Stimulated activated effector memory CD8-positive, alpha-beta T cell treated with anti-CD3 and anti-CD28 coated beads, Interleukin-12 subunit alpha, Interleukin-12 subunit beta, amount 100 ng/mL, for 72 hours (primary cell): ENCODE results near the gene MRPS27.
A peak's percentile ranks its signal among the peaks of the same experiment; 100 is the strongest.
"Not testable (repeated sequence)": the region's sequence is repeated elsewhere in the genome, so short reads cannot be mapped to it uniquely, and the experiment has no call there.

ENCODE experiments used
- ATAC-seq: fragments of 150-1000 bp; cut with Tn5 transposase; 2 replicates; pipeline ENCODE4 v1.10.0; 2021
- DNase-seq, 2 donors: peaks; one replicate each; pipeline ENCODE4 v3.0.0; 2021 to 2022; ENCODE audit warnings: low spot score in 2 of 2
- H3K27ac Mint-ChIP-seq: one replicate; pipeline ENCODE4 v1.8.0; 2022; ENCODE audit warnings: mild to moderate bottlenecking, mixed read lengths
- H3K36me3 Mint-ChIP-seq: one replicate; pipeline ENCODE4 v1.8.0; 2022; ENCODE audit warnings: mild to moderate bottlenecking, mixed read lengths
- H3K4me1 Mint-ChIP-seq: one replicate; pipeline ENCODE4 v1.8.0; 2022; ENCODE audit warnings: mixed read lengths
- H3K4me3 Mint-ChIP-seq: one replicate; pipeline ENCODE4 v1.8.0; 2022; ENCODE audit warnings: mild to moderate bottlenecking, mixed read lengths
- H3K9me3 Mint-ChIP-seq: one replicate; pipeline ENCODE4 v1.8.0; 2022; ENCODE audit warnings: mixed read lengths

The MRPS27 gene

DNA sequence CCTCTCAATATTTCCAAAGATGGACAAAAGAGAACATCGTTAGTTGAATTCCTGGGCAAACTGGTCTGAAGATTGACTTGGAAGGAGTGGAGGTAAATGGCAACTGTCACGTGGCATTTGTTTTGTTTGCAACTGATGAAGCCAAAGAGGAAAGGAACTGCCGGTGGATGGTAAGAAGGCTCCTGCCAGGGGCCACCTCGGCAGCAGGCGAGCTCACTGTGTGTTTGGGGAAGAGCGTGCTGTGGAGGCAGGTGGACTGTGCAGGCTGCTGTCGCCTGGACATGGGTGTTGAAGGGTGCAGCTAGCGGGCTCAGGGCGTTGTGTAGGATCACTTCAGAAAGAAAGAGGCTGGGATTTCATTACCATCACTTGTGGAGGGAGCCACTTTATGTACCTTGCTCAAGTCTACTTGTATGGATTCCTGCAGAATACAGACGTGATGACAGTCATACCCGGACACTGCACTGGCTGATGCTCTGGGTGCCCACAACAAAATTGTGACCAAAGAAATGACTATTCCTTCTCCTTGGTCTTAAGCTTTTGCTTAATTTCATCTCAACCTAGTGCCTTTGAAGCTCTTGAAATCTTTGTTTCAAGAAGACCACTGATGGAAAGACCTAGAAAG lies 140.1 kb downstream of the MRPS27 start:
- no peaks in the 10 kb centered on the region for H3K36me3 Mint-ChIP-seq
- no peak overlapping the region for H3K27ac Mint-ChIP-seq
- no peaks in the 10 kb centered on the region for H3K9me3 Mint-ChIP-seq
- DNase-seq (no peak), ATAC-seq (no peak)
- no peak overlapping the region for H3K4me3 Mint-ChIP-seq
- no peaks in the 10 kb centered on the region for H3K4me1 Mint-ChIP-seq

DNA sequence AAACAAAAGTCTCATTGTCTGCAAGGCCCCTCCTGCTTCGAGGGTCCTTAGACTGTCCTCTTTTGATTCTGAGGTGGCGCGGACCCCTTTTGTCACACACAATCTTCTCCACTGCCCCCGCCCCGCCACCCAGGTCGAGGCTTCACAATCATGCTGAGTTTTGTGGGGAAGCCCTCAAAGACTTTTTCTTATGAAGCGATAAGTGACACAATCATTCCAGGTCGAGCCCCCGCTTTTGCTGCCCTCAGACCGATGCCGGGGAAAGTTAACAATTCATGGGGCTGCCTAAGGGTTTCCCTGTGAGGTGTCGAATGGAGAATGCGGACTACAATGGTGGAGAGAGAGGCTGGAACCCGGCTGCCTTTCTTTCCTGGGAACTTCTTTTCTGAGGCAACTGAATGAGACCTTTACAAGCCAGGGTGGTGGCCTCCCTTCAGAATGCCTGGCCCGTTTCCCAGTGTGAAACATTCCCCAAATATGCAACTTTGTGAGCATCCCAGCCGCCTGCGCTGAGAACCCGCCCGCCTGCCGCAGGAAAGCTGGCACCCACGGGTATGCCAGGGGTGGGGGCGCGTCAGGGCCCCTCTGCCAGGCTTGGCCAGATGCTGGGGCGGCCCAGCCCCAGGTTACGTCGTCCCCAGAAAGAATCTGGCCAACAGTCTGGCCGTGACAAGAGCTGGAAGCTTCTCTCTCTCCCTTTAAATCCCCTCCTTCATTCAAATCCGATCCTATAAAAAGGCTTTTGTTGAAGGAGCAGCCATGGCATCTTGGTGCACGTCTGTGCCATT lies 140.8 kb downstream of the MRPS27 start:
- ATAC-seq = no peak
- Mint-ChIP-seq H3K36me3 (no peaks in the 10 kb centered on the region), H3K9me3 (no peaks in the 10 kb centered on the region), H3K27ac (no peak overlapping the region), H3K4me1 (no peaks in the 10 kb centered on the region), H3K4me3 (no peak overlapping the region)
- no peak for DNase-seq

GRCh38 chr5:72177538-72177937 lies 142.5 kb downstream of the MRPS27 start:
- DNase-seq (no peak), ATAC-seq (no peak)
- Mint-ChIP-seq H3K27ac (no peak overlapping the region), H3K9me3 (no peaks in the 10 kb centered on the region), H3K36me3 (no peaks in the 10 kb centered on the region), H3K4me1 (no peaks in the 10 kb centered on the region), H3K4me3 (no peak overlapping the region)

DNA sequence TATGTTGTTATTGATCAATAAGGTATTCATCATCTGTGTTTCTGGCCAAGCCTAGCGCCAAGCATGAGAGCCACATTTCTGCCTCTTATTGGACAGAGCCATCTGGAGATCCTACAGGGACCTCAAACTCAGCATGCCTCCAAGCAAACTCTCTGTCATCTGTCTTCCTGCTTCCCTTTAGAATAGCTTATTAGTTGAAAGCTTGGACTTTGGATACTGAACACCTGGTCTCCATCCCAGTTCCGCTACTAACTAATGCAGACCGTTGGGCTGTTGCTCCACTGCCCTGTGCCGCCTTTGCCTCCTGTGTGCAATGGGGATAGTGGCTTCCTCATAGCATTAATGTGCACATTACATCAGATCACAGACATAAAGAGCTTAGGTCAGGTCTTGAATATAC lies 147.3 kb downstream of the MRPS27 start:
- Mint-ChIP-seq H3K36me3 (no peaks in the 10 kb centered on the region), H3K27ac (no peak overlapping the region), H3K4me3 (no peak overlapping the region), H3K4me1 (no peaks in the 10 kb centered on the region), H3K9me3 (no peaks in the 10 kb centered on the region)
- ATAC-seq = no peak
- DNase-seq = no peak

- peak; percentile 97 for ATAC-seq
- no peak overlapping the region for H3K27ac Mint-ChIP-seq
Measured at GRCh38 chr5:72171667-72172066, 148.4 kb downstream of the MRPS27 start.

GRCh38 chr5:72171181-72171580 lies 148.9 kb downstream of the MRPS27 start:
- H3K9me3 Mint-ChIP-seq, H3K27ac Mint-ChIP-seq, DNase-seq, ATAC-seq, H3K4me1 Mint-ChIP-seq, H3K36me3 Mint-ChIP-seq, H3K4me3 Mint-ChIP-seq: not testable (repeated sequence)

More at GRCh38 chr5:72171667-72172066, 148.4 kb downstream of the MRPS27 start:
- no peaks in the 10 kb centered on the region for H3K4me1 Mint-ChIP-seq
- H3K4me3 Mint-ChIP-seq = no peak overlapping the region
- no peak for DNase-seq
- no peaks in the 10 kb centered on the region for H3K9me3 Mint-ChIP-seq
- no peaks in the 10 kb centered on the region for H3K36me3 Mint-ChIP-seq

GRCh38 chr5:72170101-72170500 lies 149.9 kb downstream of the MRPS27 start:
- DNase-seq (no peak), ATAC-seq (no peak)
- H3K4me3 Mint-ChIP-seq = no peak overlapping the region
- H3K36me3 Mint-ChIP-seq = no peaks in the 10 kb centered on the region
- no peaks in the 10 kb centered on the region for H3K9me3 Mint-ChIP-seq
- no peaks in the 10 kb centered on the region for H3K4me1 Mint-ChIP-seq
- H3K27ac Mint-ChIP-seq = no peak overlapping the region
